Posterior vena cava (tissue), 2 donors: ENCODE data around the gene AHCY. TPM values are rescaled to one million over a fixed set of nuclear protein-coding genes. Genes with fewer than 3 reads are reported as not detected.
"Not testable (repeated sequence)": the region's sequence is repeated elsewhere in the genome, so short reads cannot be mapped to it uniquely, and the experiment has no call there.

Source experiments
- DNase-seq: peaks from one replicate; pipeline ENCODE4 v3.0.0-alpha.2; 2020; ENCODE audit warnings: low spot score
- intact Hi-C, 2 donors: fragments of 100-400 bp; cut with DNase I; formaldehyde crosslinking; loops; one replicate each; pipeline versions ENCODE4 v1.14.1 to v1.14.2; 2022 to 2023
- total RNA-seq, 2 donors: library from RNA; stranded (reverse); fragmentation: NEBNext Ultra II Directional; extraction: Animal tissue kit (Norgen Biotek cat#: 25700); gene quantifications; one replicate each; pipeline ENCODE4 v1.2.1, GENCODE V29; 2021
- donor health status: DM: yes; HTN: yes; CAD: no.
- donor health status: DM: yes; HTN: yes; CAD: no.

Gene AHCY
- total RNA-seq, 2 donors from 2014 or later: 35.1 to 43.1 TPM

DNA sequence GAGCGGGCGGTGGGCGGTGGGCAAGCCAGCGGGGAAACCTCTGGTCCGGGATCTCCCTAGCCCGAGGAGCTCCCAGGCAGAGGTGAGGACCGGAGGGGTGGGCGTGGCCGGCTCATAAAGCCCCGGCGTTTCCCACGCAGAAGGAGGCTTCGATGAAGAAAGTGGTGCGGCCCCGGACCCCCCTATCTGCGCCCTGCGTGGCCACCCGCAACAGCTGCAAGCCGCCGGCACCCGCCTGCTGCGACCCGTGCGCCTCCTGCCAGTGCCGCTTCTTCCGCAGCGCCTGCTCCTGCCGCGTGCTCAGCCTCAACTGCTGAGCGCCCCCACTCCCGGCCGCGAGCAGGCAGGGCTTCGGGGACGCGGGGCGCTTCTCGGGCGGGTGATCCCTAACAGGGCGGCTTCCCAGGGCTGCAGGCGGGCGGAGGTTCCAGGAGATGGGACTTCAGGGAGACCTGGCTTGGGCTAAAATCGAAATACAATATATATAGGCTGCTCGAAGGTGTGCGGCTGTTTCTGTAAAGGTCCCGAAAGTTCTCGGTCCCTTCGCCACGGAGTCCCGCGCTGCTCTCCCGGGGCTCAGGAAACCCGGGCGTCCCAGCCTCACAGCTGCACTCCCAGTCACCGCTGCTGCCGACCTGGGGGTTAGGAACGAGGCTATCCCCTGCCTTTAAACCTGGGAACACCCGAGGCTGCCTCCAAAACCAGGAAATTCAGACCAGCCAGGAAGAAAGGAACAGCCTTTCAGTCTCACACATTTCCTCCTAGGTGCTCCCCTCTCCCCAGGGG, 34.1 kb downstream of the AHCY start:
- intact Hi-C loops: no loop called here
- DNase-seq: peak; percentile 74

DNA sequence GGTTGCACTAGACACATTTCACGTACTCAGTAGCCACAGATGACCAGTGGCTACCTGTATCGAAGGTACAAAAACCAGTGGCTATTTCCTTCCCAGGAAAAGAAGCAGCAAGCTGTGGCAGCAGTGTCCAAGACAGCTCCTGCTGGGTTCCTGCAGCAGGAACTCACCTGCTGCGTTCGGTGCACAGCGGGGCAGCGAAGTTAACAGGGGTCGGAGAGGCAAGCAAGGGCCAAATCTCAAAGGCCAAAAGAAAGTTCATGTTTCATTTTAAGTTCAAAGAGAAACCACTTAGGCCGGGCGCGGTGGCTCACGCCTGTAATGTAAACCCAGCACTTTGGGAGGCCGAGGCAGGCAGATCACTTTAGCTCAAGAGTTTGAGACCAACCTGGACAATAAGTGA, 35.0 kb downstream of the AHCY start:
- DNase-seq: peak; percentile 19
- intact Hi-C loops: no loop called here

DNA sequence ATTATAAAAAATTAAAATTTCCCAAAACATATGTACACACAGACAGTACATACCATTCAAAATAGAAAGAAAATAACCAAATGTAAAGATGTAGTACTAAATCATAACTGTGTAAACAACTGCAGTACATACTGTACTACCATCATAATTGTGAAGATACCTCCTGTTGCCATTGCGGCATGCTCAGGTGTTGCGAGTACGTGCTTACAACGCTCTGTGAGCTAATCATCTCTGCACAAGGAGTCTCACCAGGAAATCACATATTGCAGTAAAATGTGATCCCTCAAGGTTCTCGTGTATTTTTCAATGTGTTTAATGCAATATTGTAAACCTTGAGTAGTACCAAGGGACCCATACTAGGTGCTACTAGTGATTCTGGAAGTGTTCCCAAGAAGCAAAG, 39.0 kb downstream of the AHCY start:
- intact Hi-C loops: no loop called here
- no peak for DNase-seq

DNA sequence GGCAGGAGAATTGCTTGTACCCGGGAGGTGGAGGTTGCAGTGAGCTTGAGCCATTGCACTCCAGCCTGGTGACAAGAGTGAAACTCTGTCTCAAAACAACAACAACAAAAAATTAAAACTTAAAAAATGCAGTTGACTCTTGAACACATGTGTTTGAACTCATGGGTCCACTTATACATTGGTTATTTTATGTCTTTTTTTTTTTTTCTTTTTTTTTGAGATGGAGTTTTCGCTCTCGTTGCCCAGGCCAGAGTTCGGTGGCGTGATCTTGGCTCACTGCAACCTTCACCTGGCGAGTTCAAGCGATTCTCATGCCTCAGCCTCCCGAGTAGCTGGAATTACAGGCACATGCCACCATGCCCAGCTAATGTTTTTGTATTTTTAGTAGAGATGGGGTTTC, 39.7 kb downstream of the AHCY start:
- DNase-seq, intact Hi-C loops: not testable (repeated sequence)

DNA sequence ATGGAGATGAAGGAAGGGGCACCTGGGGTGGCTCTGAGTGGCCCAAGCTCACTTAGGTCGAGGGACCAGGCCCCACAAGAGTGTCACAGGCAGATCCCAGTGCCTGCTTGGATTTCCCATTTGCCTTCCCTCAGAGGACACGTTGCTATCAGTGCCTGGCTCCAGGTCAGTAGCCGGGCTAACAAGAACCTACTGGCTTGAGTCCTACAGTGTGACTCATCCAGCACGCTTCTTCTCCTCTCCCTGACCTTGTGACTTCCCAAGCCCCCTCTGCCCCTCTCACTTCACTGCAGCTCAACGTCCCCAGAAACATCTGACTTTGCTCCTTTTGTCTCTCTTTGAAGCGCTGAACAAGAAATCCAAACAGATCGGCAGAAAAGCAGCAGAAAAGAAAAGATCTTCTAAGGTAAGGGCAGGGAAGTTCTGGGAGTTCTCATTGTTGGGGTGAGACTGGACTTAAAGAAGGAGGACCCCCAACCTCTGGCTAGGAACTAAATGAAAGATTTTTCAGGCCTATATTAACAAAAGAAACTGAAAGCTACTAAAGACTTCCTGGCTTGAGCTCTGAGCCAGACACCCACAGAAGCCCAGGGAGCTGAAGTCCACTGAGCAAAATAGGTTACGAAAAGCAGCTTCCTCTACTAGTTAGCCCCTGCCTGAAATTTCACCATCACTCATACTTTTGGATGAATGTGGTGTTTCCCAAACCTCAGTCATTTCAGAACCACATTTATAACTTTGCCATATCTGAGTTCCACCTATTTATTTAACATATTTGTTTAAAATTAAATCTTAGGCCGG, 40.5 kb downstream of the AHCY start:
- intact Hi-C loops: no loop called here
- DNase-seq: no peak

DNA sequence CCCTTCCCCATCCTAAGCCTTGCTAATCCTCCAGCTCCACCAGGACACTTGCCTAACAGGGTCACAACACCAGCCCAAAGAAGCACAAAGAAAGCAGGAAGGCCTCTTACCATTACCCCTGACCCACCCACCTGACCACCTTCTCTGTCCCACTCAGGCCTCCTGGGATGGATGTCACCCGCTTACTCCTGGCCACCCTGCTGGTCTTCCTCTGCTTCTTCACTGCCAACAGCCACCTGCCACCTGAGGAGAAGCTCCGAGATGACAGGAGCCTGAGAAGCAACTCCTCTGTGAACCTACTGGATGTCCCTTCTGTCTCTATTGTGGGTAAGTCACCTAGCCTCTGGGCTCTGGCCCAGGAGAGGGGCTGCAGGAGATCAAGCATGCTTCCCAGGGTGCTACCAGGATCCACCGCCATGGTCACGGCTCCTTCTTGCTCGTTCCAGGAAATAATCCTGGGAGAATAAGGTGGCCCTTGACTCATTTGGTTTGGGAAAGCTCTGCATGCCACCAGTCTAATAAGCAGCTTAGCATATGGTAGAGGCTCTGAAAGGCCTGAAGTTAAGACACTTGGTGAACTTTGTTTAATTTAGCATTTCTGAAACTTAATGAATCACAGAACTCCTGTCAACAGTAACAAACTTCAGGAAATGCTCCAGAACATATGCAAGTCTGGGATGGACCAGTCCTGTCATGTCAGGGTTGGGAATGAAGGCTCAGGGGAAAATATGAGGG, 42.8 kb downstream of the AHCY start:
- DNase-seq: no peak
- intact Hi-C loops: no loop called here

DNA sequence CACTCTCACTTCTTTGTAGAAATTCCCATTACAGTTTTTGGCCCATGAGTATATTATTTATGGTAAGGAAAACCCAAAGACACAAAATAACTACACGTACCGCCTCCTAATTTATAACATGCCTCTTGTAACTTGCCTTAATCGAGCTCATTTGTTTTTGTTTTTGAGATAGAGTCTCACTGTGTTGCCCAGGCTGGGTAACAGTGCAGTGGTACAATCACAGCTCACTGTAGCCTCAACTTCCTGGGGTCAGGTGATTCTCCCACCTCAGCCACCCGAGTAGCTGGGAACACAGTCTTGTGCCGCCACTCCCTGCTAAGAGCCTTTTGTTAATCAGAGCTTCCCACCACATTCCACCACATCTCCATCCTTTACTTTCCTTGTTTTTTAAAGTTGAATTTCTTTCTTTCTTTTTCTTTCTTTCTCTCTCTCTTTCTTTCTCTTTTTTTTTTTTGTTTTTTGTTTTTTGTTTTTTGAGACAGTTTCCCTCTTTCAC, 46.5 kb downstream of the AHCY start:
- intact Hi-C loops: no loop called here
- DNase-seq: no peak

DNA sequence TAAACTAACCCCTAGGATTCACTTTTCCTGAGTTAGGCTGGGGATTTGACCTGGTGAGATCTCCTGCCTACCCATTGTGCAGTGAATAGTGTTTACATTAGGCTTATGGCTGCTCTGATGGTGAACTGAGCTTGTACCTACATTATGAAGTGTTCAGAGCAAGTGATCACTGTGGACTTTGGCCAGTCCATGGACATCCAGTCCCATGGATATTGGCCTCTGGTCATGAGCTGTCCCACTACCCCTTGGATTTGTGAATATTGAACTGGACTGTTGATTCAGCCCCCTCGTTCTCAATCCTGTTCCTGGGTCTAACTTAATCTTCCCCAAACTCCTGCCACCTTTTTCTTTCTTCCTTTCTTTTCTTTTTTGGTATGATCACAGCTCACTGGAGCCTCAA, 48.2 kb downstream of the AHCY start:
- intact Hi-C loops: no loop called here
- no peak for DNase-seq

DNA sequence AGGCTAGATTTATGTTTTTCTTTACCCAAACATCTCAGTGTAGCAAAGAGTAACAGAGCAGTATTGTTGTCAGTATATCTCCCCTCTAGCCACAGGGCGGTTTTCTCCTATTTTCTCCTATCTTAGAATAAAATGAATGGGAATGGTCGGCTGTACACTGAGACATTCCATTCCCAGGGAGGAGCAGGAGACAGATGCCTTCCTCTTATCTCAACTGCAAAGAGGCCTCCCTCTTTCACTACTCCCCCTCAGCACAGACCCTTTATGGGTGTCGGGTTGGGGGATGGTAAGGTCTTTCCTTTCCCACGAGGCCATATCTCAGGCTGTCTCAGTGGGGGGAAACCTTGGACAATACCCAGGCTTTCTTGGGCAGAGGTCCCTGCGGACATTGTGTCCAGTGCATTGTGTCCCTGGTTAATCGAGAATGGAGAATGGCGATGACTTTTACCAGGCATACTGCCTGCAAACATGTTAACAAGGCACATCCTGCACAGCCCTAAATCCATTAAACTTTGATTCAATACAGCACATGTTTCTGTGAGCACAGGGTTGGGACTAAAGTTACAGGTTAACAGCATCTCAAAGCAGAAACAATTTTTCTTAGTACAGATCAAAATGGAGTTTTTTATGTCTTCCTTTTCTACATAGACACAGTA, 50.6 kb downstream of the AHCY start:
- DNase-seq, intact Hi-C loops: not testable (repeated sequence)

DNA sequence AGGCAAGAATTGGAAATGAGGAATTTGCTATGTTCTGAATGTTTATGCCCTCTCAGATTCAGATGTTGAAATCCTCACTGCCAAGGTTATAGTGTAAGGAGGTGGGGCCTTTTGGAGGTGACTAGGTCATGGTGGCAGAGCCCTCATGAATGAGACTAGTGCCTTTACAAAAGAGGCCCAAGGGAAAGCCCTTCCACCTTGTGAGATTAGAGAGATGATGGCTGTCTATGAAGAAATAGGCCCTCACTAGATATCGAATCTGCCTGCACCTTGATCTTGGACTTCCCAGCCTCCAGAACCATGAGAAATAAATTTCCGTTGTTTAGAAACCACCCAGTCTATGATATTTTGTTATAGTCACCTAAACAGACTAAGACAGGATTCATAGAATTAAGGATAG, 51.5 kb downstream of the AHCY start:
- intact Hi-C loops: no loop called here
- DNase-seq: no peak

DNA sequence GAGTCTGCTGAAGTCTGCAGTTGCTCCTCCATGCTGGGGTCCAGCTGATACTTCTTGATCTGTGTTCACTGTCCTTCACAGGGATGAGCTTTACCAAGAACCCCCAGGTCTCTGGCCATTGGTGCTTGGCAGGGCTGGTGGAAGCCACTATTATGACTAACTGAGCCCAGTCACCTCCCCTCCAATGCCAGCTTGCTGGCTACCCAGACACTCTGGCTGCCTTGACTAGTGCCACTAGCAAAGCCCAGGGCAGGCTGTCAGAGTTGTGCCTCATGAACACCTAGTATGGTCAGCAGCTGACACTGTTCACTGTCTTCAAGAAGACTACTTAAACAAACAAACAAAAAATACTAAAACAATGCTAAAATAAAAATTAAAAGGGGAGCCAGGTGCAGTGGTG, 53.1 kb downstream of the AHCY start:
- DNase-seq: no peak
- intact Hi-C loops: no loop called here

DNA sequence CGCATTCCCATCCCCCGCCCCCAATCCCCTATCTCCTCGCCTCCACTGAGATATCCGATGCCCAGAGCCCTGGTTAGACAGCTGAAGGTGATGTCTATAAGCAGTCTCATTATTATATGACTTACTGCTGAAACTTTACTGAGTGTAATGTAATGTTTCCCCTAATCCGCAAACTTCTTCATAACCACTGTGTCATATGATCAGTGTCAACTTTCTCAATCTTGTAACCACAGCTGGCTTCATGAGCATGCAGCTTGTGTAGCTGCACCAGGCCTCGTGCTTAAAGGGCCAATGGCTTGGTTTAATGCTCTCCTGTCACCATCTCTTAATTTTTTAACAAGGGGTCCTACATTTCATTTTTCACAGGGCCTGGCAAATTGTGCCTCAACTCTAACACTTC, 53.9 kb downstream of the AHCY start:
- intact Hi-C loops: no loop called here
- no peak for DNase-seq

DNA sequence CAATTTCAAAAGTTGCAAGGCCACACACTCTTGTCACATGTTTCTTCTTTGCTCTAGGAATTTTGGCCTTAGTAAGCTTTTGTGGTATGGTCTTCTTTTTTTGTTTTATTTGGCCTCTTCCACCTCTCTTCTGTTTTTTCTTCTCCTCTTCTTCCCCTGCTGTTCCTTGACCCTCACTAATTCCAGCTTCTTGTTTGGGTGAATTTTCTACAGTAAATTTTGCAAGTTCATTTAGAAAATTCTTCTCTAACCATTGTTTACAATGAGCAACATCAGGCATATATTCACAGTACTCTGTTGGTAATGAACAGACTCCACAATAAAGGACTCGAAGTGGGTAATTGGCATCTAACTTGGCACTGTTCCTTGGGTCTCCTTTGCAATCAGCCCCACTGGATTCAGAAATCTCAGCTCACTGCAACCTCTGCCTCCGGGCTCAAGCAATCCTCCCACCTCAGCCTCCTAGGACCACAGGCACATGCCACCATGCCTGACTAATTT, 57.0 kb downstream of the AHCY start:
- intact Hi-C loops: no loop called here
- DNase-seq: no peak

DNA sequence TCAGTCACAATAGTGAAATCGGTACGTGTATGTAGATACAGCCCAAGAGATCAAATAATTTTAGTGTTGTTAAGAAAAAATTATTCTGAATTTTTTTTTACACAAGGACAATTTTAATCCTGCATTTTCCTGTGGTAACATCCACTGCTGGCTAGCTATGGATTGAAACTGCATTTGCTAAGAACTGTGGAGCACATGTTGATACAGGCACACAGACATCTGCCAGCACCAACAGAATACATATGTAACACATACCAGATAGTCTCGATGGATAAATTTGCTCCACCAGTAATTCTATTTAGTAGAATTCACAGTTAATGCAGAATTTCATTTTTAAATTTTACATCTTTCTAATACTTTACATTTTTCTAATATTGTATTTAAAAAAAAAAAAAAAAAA, 59.8 kb downstream of the AHCY start:
- intact Hi-C loops: no loop called here
- DNase-seq: no peak

DNA sequence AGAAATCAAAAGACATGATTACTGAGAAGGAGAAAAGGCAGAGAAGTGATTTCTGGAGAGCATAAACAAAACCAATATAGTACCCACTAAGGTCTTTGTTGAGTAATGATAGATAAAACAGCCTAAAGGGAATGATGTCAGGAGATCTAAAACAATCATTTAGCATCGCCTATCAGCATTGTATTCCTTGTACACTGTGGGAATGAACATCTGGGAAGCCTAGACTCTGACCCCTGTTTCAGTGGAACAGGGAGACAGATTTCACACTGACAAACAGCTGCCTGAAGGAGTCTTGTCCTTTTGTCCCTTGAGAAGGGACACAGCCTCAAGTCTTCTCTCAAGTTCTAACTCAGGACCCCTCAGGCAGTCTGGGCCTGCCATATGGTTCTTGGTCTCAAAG, 60.3 kb downstream of the AHCY start:
- DNase-seq: no peak
- intact Hi-C loops: no loop called here

DNA sequence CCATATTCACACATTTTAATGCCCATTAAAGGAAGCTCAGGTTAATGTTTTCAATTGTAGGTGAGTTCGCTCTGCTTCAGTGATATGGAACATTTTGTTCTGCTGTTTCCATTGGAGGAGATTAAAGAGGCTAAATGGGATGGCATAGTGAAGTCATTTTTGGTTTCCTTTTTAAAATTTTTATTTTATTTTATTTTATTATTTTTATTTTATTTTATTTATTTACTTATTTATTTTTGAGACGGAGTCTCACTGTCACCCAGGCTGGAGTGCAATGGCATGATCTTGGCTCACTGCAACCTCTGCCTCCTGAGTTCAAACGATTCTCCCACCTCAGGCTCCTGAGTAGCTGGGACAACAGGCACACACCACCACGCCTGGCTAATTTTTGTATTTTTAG, 61.1 kb downstream of the AHCY start:
- DNase-seq, intact Hi-C loops: not testable (repeated sequence)

DNA sequence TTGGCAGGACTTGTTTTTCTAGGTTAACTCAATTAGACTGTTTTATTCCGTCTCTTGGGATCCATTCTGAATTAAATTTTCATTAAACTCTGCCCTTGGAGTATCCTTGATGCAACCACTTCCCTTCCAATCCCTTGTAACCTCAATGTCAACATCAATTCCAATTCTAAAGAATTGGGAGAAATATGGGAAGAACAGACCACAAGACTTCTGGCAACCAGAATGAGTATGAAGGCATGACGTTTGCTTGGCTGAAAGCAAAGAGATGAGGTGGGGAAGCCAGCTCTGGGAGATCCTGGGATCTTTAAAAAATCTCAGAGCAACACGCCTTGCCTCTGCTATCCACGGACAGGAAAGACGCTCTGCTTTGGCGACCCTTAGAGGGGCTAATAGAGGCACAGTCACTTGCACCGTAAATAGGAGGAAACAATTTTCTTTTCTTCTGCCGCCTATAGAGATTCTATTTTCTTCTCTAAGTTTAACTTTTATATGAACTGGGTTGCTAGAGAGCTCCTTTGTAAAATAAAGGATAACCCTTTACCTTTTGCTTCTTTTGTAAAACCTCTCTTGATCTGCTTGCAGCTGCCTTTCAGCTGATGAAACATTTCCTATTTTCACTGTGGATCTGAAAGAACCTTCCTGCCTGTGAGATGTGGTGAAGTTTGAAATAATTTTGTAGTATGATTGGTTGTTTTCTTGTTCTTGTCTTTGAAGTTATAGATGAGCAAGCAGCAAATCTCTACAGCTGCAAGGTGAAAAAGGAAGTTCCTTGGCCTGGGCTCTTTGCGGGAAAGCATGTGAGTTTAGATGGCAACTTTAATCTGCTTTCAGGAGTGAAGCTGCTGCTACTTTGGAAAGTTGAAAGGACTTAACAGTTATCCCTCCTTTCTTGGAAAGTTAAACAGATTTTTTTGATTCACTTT, 62.2 kb downstream of the AHCY start, which contains the start of gene ASIP:
TSS of gene ASIP (plus strand) at position 731 of the 923 bp plus-strand sequence. CDS start 18,952 bp downstream, outside the sequence.
- intact Hi-C loops: no loop called here
- DNase-seq: no peak

DNA sequence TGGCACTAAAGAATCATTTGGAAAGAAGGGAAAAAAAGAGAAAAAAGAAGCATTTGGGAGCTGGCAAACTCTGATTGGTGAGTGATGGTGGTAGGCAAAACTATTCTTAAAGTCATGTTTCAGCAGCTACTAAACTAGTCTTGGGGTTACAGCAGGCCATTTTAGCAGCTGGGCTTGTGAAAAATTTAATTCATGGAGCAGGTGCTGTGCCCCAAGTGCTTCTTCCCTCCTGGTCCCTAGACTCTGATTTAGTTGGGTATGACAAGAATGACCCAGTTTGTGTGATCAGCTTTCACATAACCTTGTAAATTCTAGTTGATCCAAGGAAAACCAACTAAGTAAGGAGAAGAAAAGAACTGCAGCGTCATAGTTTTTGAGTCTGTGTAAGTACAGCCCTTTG, 63.0 kb downstream of the AHCY start:
- no peak for DNase-seq
- intact Hi-C loops: no loop called here
